HG03097 (cell line): Measurements from ENCODE around the gene MRPS7.

Experiments used
- ATAC-seq: cut with Tn5 transposase; IDR thresholded peaks from one replicate; pipeline ENCODE4 v1.9.1; 2021; ENCODE audit not compliant: unreplicated experiment, low FRiP score

MRPS7 gene

GRCh38 chr17:75307957-75308731 is 46.5 kb downstream of the MRPS7 start:
- no peak for ATAC-seq

- no peak for ATAC-seq
Observed at GRCh38 chr17:75308732-75309629, 47.3 kb downstream of the MRPS7 start.

- no peak for ATAC-seq
Observed at GRCh38 chr17:75313941-75314551, 52.4 kb downstream of the MRPS7 start.

GRCh38 chr17:75315541-75316243 is 54.0 kb downstream of the MRPS7 start:
- ATAC-seq, result no peak
